ENCODE measurements around the gene LTBP3.

LTBP3 gene

GRCh38 chr11:65491614-65492386 is 66.4 kb downstream of the LTBP3 start:
- peak overlapping the region; percentile 62 for H3K27ac ChIP-seq (ENCODE audit: extremely low read depth, low read depth, low read length)
- TF ChIP-seq ZFHX2 (tag by site-specific recombination; conservative IDR thresholded peaks at IDR 0.05) (0 out of 2 replicates have a peak, but pooled peaks have one; percentile 5), KLF1 (tag by site-specific recombination; IDR thresholded peaks at IDR 0.05) (peak; percentile 34; the same call in 1 of the 2 replicates), ZNF544 (tag by site-specific recombination; IDR thresholded peaks at IDR 0.05) (no peak), REPIN1 (tag by site-specific recombination; IDR thresholded peaks at IDR 0.05; ENCODE audit: low read depth) (no peak), GLIS1 (tag by site-specific recombination; IDR thresholded peaks at IDR 0.05) (peak; percentile 89), ZNF449 (tag by site-specific recombination; IDR thresholded peaks at IDR 0.05) (no peak), INSM2 (tag by site-specific recombination; IDR thresholded peaks at IDR 0.05) (no peak), ZNF24 (tag by site-specific recombination; IDR thresholded peaks at IDR 0.05) (no peak), OVOL3 (tag by site-specific recombination; IDR thresholded peaks at IDR 0.05) (no peak), KLF10 (tag by site-specific recombination; IDR thresholded peaks at IDR 0.05) (no peak), ZNF221 (tag by site-specific recombination; IDR thresholded peaks at IDR 0.05; ENCODE audit: borderline replicate concordance) (no peak), ZNF404 (tag by site-specific recombination; IDR thresholded peaks at IDR 0.05) (no peak), ZNF175 (tag by site-specific recombination; IDR thresholded peaks at IDR 0.05) (no peak), ZBTB17 (tag by site-specific recombination; IDR thresholded peaks at IDR 0.05) (peak; percentile 60), GLI4 (tag by site-specific recombination; IDR thresholded peaks at IDR 0.05) (no peak), ZNF248 (tag by site-specific recombination; IDR thresholded peaks at IDR 0.05) (no peak), ZNF549 (tag by site-specific recombination; IDR thresholded peaks at IDR 0.05) (no peak), ZNF692 (tag by site-specific recombination; IDR thresholded peaks at IDR 0.05) (peak; percentile 84), ZNF2 (tag by site-specific recombination; IDR thresholded peaks at IDR 0.05) (0 out of 2 replicates have a peak, but pooled peaks have one; percentile 33), ZNF362 (tag by site-specific recombination; IDR thresholded peaks at IDR 0.05) (no peak), SP7 (tag by site-specific recombination; IDR thresholded peaks at IDR 0.05) (peak; percentile 85), ZSCAN30 (tag by site-specific recombination; IDR thresholded peaks at IDR 0.05) (no peak), ZNF571 (tag by site-specific recombination; IDR thresholded peaks at IDR 0.05) (no peak), ZSCAN23 (tag by site-specific recombination; IDR thresholded peaks at IDR 0.05) (no peak), ZNF140 (tag by site-specific recombination; IDR thresholded peaks at IDR 0.05) (no peak), ZNF18 (tag by site-specific recombination; IDR thresholded peaks at IDR 0.05) (peak; percentile 61), ZNF19 (tag by site-specific recombination; IDR thresholded peaks at IDR 0.05; ENCODE audit: low read depth) (no peak), ZNF510 (tag by site-specific recombination; IDR thresholded peaks at IDR 0.05; ENCODE audit: insufficient replicate concordance) (no peak), TCF7L2 (IDR thresholded peaks at IDR 0.05; ENCODE audit: borderline replicate concordance, low read depth, low read length) (no peak)

More at GRCh38 chr11:65491614-65492386, 66.4 kb downstream of the LTBP3 start:
- ChIA-PET CTCF (interaction anchor here (0.5 to 1.4 kb wide), 10 partner anchors 12 to 162 kb away, joined by 3 to 8 read pairs (median 4); no protein-coding TSS in a partner anchor), POLR2A (interaction anchor here (0.7 to 28.2 kb wide), 9 partner anchors 11 to 110 kb away, joined by 3 to 1129 read pairs (median 4); partner anchors contain the start of genes MALAT1 and NEAT1)
- Histone ChIP-seq H3K9me3 (ENCODE audit: control insufficient read depth, insufficient read depth, low read depth, low read length) (no peaks in the 10 kb centered on the region), H3K4me1 (ENCODE audit: control insufficient read depth, insufficient read depth, low read length) (peaks cover 35% of the 10 kb centered on the region), H3K36me3 (ENCODE audit: control insufficient read depth in 2 of 2, insufficient read depth in 1 of 2, low read length in 2 of 2) (no peaks in the 10 kb centered on the region), H3K4me3 (ENCODE audit: low read depth, low read length) (no peak overlapping the region)

Data from HEK293 (cell line).